K562 (cell line): Measurements from ENCODE around the gene BCKDK. TPM values are rescaled to one million over a fixed set of nuclear protein-coding genes. Genes with fewer than 3 reads are reported as not detected.

Experiments
- ATF4 ChIP-seq: fragments of 450-650 bp; formaldehyde crosslinking; IDR thresholded peaks from 2 replicates; pipeline ENCODE4 v1.4.0; 2022; ENCODE audit warnings: mild to moderate bottlenecking, moderate library complexity
- CBFB ChIP-seq: sonication (generic); formaldehyde crosslinking; IDR thresholded peaks from 2 replicates; pipeline ENCODE4 v1.4.0; 2020; ENCODE audit warnings: mild to moderate bottlenecking, missing genetic modification reagents
- CHD7 ChIP-seq: fragments of 200-600 bp; sonication (generic); IDR thresholded peaks from one replicate; pipeline ENCODE4 v1.6.1; 2012; ENCODE audit warnings: mild to moderate bottlenecking, low read depth, low read length, inconsistent platforms
- E2F6 ChIP-seq, 2 experiments: IDR thresholded peaks; 2 replicates each; pipeline ENCODE4 v1.6.1; 2011; ENCODE audit warnings: borderline replicate concordance in 1 of 2, control low read depth in 1 of 2, low read depth in 1 of 2, low read length in 1 of 2, mild to moderate bottlenecking in 1 of 2, mixed read lengths in 1 of 2, moderate library complexity in 1 of 2; ENCODE audit not compliant: insufficient read depth in 1 of 2, insufficient read length in 1 of 2, poor library complexity in 1 of 2, severe bottlenecking in 1 of 2; ENCODE audit errors: extremely low read depth in 1 of 2
- MIER1 ChIP-seq: fragments of 450-650 bp; IDR thresholded peaks from 2 replicates; pipeline ENCODE4 v1.6.1; 2016; ENCODE audit warnings: antibody characterized with exemption, mild to moderate bottlenecking, low read depth
- RBM39 ChIP-seq: fragments of 200-400 bp; formaldehyde crosslinking; optimal IDR thresholded peaks from 2 replicates; pipeline ENCODE3; 2018; ENCODE audit warnings: low read depth, low read length
- TCF7L2 ChIP-seq: fragments of 150-350 bp; IDR thresholded peaks from 2 replicates; pipeline ENCODE4 v1.6.1; 2016; ENCODE audit warnings: low read depth, mild to moderate bottlenecking, low read length, moderate library complexity
- THRB ChIP-seq: fragments of 450-650 bp; formaldehyde crosslinking; conservative IDR thresholded peaks from 2 replicates; pipeline ENCODE4 v1.4.0; 2022; ENCODE audit warnings: mild to moderate bottlenecking, missing genetic modification characterization
- TSC22D4 ChIP-seq: fragments of 450-650 bp; IDR thresholded peaks from 2 replicates; pipeline ENCODE4 v1.6.1; 2016; ENCODE audit warnings: missing genetic modification characterization, missing biosample characterization, control low read depth
- ZBTB8A ChIP-seq: fragments of 450-650 bp; IDR thresholded peaks from 2 replicates; pipeline ENCODE4 v1.6.1; 2018; ENCODE audit warnings: mild to moderate bottlenecking, moderate library complexity; ENCODE audit not compliant: partially characterized antibody
- ZEB2 ChIP-seq: fragments of 450-650 bp; IDR thresholded peaks from 2 replicates; pipeline ENCODE4 v1.6.1; 2016
- ZKSCAN1 ChIP-seq: fragments of 150-350 bp; IDR thresholded peaks from 2 replicates; pipeline ENCODE4 v1.6.1; 2016; ENCODE audit warnings: low read depth, low read length
- polyA plus RNA-seq, 8 experiments: library from polyadenylated mRNA; depleted of rRNA in 4 of 8; stranded (reverse) in 5 of 8; unstranded in 3 of 8; fragments of >200 nt; fragmentation: Nextera tagmentation in 2 of 8; fragmentation: Illumina TruSeq in 1 of 8; extraction: Ambion mirVana in 2 of 8; extraction: Trizol in 1 of 8; gene quantifications; 2 replicates each; pipeline versions ENCODE4 v1.2.1 to v1.2.3, GENCODE V29; 2011 to 2014; ENCODE audit warnings: inconsistent platforms in 1 of 8, missing spikeins in 1 of 8
- total RNA-seq, 7 experiments: library from RNA; depleted of rRNA in 6 of 7; stranded (reverse); fragments of >200 nt in 6 of 7; fragmentation: Illumina TruSeq in 2 of 7; extraction: Trizol in 2 of 7; gene quantifications; 2 replicates each; pipeline versions ENCODE4 v1.2.1 to v1.2.3, GENCODE V29; 2011 to 2021; ENCODE audit warnings: low replicate concordance in 1 of 7

The BCKDK gene
- total and polyA plus RNA-seq, 9 of the 15 experiments (the other 6 are each of a cell fraction or from before 2014, with no cell fraction given): 0.58 to 34.8 (median 13.1) TPM

- peak; percentile 7 to 42 for TF ChIP-seq E2F6 (IDR thresholded peaks at IDR 0.05; ENCODE audit: borderline replicate concordance in 1 of 2, extremely low read depth in 1 of 2, insufficient read depth in 1 of 2, insufficient read length in 1 of 2, low read depth in 1 of 2, low read length in 1 of 2, poor library complexity in 1 of 2, severe bottlenecking in 1 of 2)
- TF ChIP-seq ZBTB8A: no peak
- TF ChIP-seq ZEB2: peak; percentile 94
- TF ChIP-seq MIER1: no peak
- no peak for TF ChIP-seq ATF4 (CRISPR knock-in tag)
- TF ChIP-seq RBM39: peak; percentile 28
- TF ChIP-seq TCF7L2: no peak
- TF ChIP-seq THRB: peak; percentile 10; the same call in 1 of the 2 replicates
- TF ChIP-seq CBFB: no peak
- TF ChIP-seq TSC22D4 (tag): no peak
- no peak for TF ChIP-seq CHD7
- no peak for TF ChIP-seq ZKSCAN1
Measured at GRCh38 chr16:31073970-31074813, 34.0 kb upstream of the BCKDK start, which contains the start of the genes ZNF646 and ZNF668 (continued).
